Mucosa of descending colon (tissue), 3 donors: ENCODE results near the gene NTRK3. TPM values are rescaled to one million over a fixed set of nuclear protein-coding genes. Genes with fewer than 3 reads are reported as not detected.

ENCODE experiments used
- ATAC-seq: fragments of 200-7000 bp; cut with Tn5 transposase; one replicate; pipeline ENCODE4 v1.9.1; 2020; ENCODE audit warnings: mild to moderate bottlenecking, moderate library complexity
- DNase-seq, 3 donors: peaks; one replicate each; pipeline ENCODE4 v3.0.0-alpha.2; 2020
- H3K36me3 ChIP-seq: fragments of 200-600 bp; one replicate; pipeline ENCODE4 v1.8.0; 2021; ENCODE audit warnings: low read depth, mild to moderate bottlenecking
- H3K4me1 ChIP-seq: fragments of 200-600 bp; one replicate; pipeline ENCODE4 v1.8.0; 2021; ENCODE audit warnings: low read depth, mild to moderate bottlenecking
- H3K4me3 ChIP-seq: fragments of 200-600 bp; one replicate; pipeline ENCODE4 v1.8.0; 2021; ENCODE audit warnings: mild to moderate bottlenecking
- H3K9me3 ChIP-seq: fragments of 200-600 bp; one replicate; pipeline ENCODE4 v1.8.0; 2021; ENCODE audit warnings: mild to moderate bottlenecking
- intact Hi-C, 2 donors: fragments of 100-400 bp; cut with DNase I in 1 of 2; cut with micrococcal nuclease in 1 of 2; formaldehyde crosslinking; loops; one replicate each; pipeline versions ENCODE4 v1.11.0 to v1.11.1; 2022; cut with DNase I, micrococcal nuclease
- total RNA-seq, 3 donors: library from RNA; stranded (reverse); fragmentation: NEBNext Ultra II Directional in 2 of 3; extraction: Animal tissue kit (Norgen Biotek cat#: 25700) in 2 of 3; gene quantifications; one replicate each; pipeline versions ENCODE4 v1.2.1 to v1.2.4, GENCODE V29; 2021 to 2023
- TF ChIP-seq, protein P1 (sequence below): fragments of 200-600 bp; IDR thresholded peaks from one replicate; pipeline ENCODE4 v1.8.0; 2022; ENCODE audit warnings: antibody characterized with exemption, mild to moderate bottlenecking
- donor health status: DM: no; HTN: no; CAD: no; lungs with moderate emphysema.
- donor health status: DM: no; HTN: no; CAD: no.
- donor health status: DM: no; HTN: yes; CAD: no.

Gene NTRK3
- total RNA-seq, 3 donors from 2014 or later, result 0.78 to 2.8 (median 2.1) TPM

DNA sequence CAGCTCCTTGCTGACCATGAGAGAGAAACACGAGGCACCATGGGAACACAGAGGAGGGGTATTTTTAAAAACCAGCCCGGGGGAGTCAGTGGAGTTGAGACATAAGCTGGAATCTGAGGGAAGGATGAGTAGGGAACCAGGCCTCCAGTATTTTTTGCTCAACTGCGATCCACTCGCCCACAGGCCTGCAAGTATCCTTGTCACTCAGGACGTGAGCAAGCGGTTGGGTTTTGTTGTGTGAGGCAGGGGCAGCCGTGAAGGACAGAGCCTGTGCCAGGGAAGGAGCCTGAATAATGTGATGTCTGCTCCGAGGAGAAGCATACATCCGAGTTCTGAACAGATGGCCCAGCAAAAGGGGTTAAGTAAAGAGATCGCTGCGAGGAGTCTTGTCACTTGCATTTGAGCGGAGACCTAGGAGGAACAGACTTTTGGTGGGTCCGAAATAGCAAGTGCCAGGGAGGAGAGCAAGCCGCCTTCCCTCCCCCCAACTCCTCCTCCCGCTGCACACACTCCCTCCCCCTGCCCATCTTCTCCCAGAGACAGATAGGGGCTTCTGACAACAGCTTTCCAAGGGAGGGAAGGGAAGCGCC lies 20.4 kb upstream of the NTRK3 start:
- TF ChIP-seq, protein P1, sequence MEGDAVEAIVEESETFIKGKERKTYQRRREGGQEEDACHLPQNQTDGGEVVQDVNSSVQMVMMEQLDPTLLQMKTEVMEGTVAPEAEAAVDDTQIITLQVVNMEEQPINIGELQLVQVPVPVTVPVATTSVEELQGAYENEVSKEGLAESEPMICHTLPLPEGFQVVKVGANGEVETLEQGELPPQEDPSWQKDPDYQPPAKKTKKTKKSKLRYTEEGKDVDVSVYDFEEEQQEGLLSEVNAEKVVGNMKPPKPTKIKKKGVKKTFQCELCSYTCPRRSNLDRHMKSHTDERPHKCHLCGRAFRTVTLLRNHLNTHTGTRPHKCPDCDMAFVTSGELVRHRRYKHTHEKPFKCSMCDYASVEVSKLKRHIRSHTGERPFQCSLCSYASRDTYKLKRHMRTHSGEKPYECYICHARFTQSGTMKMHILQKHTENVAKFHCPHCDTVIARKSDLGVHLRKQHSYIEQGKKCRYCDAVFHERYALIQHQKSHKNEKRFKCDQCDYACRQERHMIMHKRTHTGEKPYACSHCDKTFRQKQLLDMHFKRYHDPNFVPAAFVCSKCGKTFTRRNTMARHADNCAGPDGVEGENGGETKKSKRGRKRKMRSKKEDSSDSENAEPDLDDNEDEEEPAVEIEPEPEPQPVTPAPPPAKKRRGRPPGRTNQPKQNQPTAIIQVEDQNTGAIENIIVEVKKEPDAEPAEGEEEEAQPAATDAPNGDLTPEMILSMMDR, result no peak
- ATAC-seq (no peak), DNase-seq (no peak)
- no peaks in the 10 kb centered on the region for H3K4me1 ChIP-seq
- H3K9me3 ChIP-seq, result no peaks in the 10 kb centered on the region
- intact Hi-C loops, result no loop called here
- H3K4me3 ChIP-seq, result no peak overlapping the region
- no peaks in the 10 kb centered on the region for H3K36me3 ChIP-seq

DNA sequence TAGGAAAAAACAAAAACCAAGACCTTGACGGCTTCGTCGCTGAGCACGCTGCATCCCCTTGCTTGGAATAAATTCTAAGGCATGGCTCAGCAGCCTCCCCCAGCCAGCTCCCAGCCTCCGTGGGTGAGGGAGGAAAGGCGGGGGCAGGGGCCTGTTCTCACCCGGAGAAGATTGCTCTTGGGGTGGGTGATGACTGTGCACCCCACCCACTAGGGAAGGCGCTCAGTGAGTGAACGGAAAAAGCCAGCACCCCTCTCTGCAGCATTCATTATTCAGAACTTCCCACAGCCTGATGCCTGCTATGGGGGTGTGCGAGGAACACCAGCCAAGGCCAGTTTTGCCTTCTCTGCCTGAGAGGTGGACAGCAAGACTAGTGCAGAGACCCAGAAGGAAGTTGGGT lies 19.3 kb upstream of the NTRK3 start:
- DNase-seq (no peak), ATAC-seq (no peak)
- Histone ChIP-seq H3K4me1 (no peaks in the 10 kb centered on the region), H3K4me3 (no peak overlapping the region), H3K9me3 (no peaks in the 10 kb centered on the region), H3K36me3 (no peaks in the 10 kb centered on the region)
- intact Hi-C loops, result no loop called here
- TF ChIP-seq, protein P1, result no peak

DNA sequence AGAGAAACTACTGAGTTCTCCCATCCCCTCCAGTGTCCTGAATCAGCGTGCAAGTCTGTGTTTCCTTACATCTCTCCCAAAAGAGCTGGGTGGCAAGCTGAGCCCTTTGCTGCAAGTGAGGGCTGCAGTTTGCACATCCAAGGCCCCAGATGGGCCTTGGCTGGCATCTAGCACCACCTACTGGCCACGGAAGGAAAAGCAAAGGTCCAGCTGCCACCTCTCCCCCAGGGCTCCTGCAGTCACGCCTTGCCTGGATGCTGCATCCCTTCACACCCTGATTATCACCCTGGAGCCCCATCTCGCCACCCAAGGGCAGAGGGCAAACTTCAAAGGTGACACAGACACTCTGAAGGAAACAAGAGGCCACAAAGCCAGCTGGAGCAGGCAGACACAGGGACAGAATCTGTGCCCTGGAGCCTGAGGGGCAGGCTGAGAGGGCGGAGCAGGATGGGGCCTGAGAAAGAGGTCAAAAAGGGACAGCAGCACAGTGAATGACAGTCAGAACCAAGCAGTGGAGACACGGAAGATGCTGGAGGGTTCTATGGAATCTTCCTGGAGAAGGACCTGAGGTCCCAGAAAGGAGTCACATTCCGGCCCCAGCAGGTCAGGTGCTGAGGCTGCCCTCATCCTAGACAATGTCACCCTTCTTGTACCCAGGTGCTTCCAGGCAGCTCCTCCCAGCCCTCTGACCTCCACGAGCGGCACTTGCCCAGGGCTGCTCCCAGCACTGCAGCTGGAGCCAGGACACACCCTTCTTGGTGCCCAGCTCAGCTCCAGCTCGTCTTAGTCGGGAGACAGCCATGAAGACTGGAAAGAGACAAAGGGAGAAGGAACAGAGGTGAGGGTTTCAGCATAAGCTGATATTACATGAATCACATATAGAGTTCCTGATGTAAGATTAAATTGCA lies 18.3 kb upstream of the NTRK3 start:
- H3K4me1 ChIP-seq, result no peaks in the 10 kb centered on the region
- H3K9me3 ChIP-seq, result no peaks in the 10 kb centered on the region
- H3K36me3 ChIP-seq, result no peaks in the 10 kb centered on the region
- ATAC-seq (peak; percentile 71), DNase-seq (peak in 2 of 3 donors; percentile 66 to 67)
- H3K4me3 ChIP-seq, result no peak overlapping the region
- intact Hi-C loops, result no loop called here
- TF ChIP-seq, protein P1, result peak; percentile 62

DNA sequence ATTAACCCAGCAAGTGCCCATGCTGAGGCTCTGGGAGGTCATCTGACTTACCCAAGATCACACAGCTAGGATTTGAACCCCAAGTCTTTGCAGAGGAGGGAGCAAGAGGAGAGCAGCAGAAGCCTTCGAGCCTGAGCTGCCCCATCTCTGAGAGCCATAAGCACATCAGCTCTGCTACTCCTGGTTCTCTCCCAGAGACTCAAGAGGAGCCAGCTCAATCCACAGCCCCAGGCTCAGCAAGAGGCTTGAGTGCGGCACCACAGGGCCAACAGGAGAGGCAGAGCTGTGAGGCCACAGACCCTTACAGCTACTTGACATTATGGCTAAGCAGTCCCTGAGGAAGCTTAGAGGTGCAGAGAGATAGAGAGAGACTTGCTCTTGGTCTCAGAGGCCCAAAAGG lies 15.9 kb upstream of the NTRK3 start:
- TF ChIP-seq, protein P1, result no peak
- Histone ChIP-seq H3K9me3 (no peaks in the 10 kb centered on the region), H3K36me3 (no peaks in the 10 kb centered on the region), H3K4me1 (no peaks in the 10 kb centered on the region), H3K4me3 (no peak overlapping the region)
- intact Hi-C loops, result no loop called here
- ATAC-seq (no peak), DNase-seq (no peak)

DNA sequence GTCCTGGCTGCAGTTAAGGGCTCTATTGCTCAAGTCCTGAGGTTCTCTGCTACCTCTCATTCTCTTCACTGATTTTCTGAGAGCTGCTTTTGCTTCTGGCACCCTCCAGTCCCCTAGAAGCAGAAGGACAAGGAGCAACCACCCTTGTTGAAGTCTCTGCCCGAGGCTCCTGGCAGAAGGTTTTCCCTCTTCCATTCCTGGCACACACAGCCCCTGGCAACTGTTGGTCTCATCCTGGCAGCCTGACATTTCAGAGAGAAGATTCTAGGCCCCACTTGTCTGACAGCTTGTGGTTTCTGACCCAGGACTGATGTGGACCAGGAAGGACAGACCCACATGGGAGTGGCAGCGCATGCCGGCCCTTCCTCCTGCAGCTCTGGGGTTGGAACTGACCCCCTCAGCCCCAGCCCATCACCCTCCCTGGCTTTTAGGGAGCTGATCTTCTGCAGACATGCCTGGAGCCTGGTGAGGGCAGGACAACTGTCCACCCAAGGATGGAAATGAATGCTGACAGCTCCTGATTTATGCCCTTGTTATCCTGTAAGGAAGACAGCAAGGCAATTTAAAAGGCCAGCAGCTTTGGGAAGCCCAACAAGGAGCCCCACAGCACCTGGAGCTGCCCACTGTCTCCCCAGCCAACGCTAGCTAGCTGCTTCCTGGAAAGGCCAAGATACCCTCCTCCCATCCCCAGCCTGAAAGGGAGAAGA lies 13.0 kb upstream of the NTRK3 start:
- intact Hi-C loops, result no loop called here
- Histone ChIP-seq H3K36me3 (no peaks in the 10 kb centered on the region), H3K9me3 (no peaks in the 10 kb centered on the region), H3K4me1 (no peaks in the 10 kb centered on the region), H3K4me3 (no peak overlapping the region)
- ATAC-seq, result no peak
- TF ChIP-seq, protein P1, result no peak
- DNase-seq, result no peak
